Hematopoietic multipotent progenitor cell (in vitro differentiated cells): Measurements from ENCODE around the gene TFAP2B. TPM values are rescaled to one million over a fixed set of nuclear protein-coding genes. Genes with fewer than 3 reads are reported as not detected.

Experiments used
- total RNA-seq: library from RNA; depleted of rRNA; stranded (reverse); fragments of >200 nt; gene quantifications from one replicate; pipeline ENCODE4 v1.2.3, GENCODE V29; 2012

TFAP2B gene
- total RNA-seq, 1 donor, result under 0.01 TPM

Other genes with a start within 250 kb of the TFAP2B start
- not detected for gene TFAP2D, start 105.3 kb upstream of the TFAP2B start, total RNA-seq